ENCODE results near the gene SPRYD4. TPM values are rescaled to one million over a fixed set of nuclear protein-coding genes. Genes with fewer than 3 reads are reported as not detected.
"Not testable (repeated sequence)": the region's sequence is repeated elsewhere in the genome, so short reads cannot be mapped to it uniquely, and the experiment has no call there.

Gene SPRYD4
- total RNA-seq, 4 donors from 2014 or later = 1.4 to 2.2 (median 1.9) TPM

DNA sequence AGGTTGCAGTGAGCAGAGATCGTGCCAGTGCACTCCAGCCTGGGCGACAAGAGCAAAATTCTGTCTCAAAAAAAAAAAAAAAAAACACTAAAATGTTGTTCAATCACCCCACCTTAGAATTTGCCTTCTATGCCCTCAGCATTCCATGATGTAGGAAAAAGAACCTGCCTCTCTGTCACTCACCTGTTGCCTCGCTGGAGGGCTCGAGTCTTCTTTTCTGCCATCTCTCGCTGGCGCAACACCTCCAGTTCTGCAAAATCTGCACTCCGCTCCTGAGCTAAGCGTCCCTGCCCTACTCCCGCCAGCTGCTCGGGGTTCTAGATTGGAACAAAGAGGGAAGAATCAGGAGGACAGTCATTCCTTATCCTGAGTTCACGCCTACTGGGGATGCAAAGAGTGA, 37.1 kb upstream of the SPRYD4 start:
- no peak overlapping the region for H3K27ac ChIP-seq (replicated peaks in 1 of 4)
- DNase-seq (ENCODE audit: extremely low spot score) = no peak
- no peak for TF ChIP-seq CTCF (IDR thresholded peaks at IDR 0.05)
- no peak for TF ChIP-seq POLR2AphosphoS5 (IDR thresholded peaks at IDR 0.05)
- no peak for TF ChIP-seq EP300 (IDR thresholded peaks at IDR 0.05)
- no peak for TF ChIP-seq POLR2A (IDR thresholded peaks at IDR 0.05; ENCODE audit: low read depth)
- no peak overlapping the region for H3K4me3 ChIP-seq
- intact Hi-C loops (cut with DNase I) = no loop called here
- H3K9me3 ChIP-seq = no peaks in the 10 kb centered on the region
- H3K36me3 ChIP-seq = peaks cover 0 to 24% (median 10%) of the 10 kb centered on the region in 4 donors
- no peaks in the 10 kb centered on the region for H3K27me3 ChIP-seq
- no peaks in the 10 kb centered on the region for H3K4me1 ChIP-seq
- 98% methylated on average over 11 of the region's 11 CpGs for WGBS

DNA sequence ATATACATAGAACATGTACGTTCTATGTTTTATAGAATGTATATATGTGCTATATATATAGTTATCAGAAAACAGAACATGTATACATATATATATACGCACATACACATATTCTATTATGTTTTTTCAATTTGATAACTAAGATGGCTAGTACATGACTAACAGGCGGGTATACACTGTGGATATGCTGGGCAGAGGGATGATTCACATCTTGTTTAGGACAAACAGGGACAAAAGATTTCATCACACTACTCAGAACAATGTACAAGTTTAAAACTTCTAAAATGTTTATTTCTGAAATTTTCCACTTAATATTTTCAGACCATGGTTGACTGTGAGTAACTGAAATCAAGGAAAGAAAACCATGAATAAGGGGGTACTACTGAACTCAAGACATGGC, 36.5 kb upstream of the SPRYD4 start:
- no peaks in the 10 kb centered on the region for H3K27me3 ChIP-seq
- no peak overlapping the region for H3K4me3 ChIP-seq
- WGBS = 95% methylated on average over 3 of the region's 3 CpGs
- no peaks in the 10 kb centered on the region for H3K9me3 ChIP-seq
- no peak overlapping the region for H3K27ac ChIP-seq (replicated peaks in 1 of 4)
- intact Hi-C loops (cut with DNase I) = no loop called here
- no peaks in the 10 kb centered on the region for H3K4me1 ChIP-seq
- no peak for DNase-seq (ENCODE audit: extremely low spot score)
- H3K36me3 ChIP-seq = peaks cover 0 to 24% (median 10%) of the 10 kb centered on the region in 4 donors
- TF ChIP-seq POLR2AphosphoS5 (IDR thresholded peaks at IDR 0.05) (no peak), EP300 (IDR thresholded peaks at IDR 0.05) (no peak), CTCF (IDR thresholded peaks at IDR 0.05) (no peak), POLR2A (IDR thresholded peaks at IDR 0.05; ENCODE audit: low read depth) (no peak)

DNA sequence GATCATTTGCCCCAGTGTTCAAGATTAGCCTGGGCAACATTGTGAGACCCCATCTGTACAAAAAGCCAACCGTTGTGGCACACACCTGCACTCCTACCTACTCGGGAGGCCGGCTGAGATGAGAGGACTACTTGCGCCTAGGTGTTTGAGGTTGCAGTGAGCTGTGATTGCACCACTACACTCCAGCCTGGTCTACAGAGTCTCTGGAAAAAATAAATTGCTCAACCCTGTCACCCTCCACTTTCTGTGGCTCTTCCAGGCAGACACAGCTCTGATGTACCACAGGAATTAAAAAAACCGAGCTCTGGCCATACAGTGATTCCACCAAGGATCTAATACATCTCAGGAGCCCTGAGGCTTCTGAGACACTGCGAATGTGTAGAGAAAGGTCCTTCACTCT, 33.5 kb upstream of the SPRYD4 start:
- 98% methylated on average over 3 of the region's 6 CpGs for WGBS
- Histone ChIP-seq H3K27me3 (no peaks in the 10 kb centered on the region), H3K4me1 (no peaks in the 10 kb centered on the region), H3K36me3 (peaks cover 0 to 8% (median 4%) of the 10 kb centered on the region in 4 donors), H3K27ac (replicated peaks in 1 of 4) (no peak overlapping the region), H3K9me3 (no peaks in the 10 kb centered on the region), H3K4me3 (no peak overlapping the region)
- intact Hi-C loops (cut with DNase I) = no loop called here
- no peak for DNase-seq (ENCODE audit: extremely low spot score)
- no peak for TF ChIP-seq CTCF (IDR thresholded peaks at IDR 0.05)

- Histone ChIP-seq H3K4me3 (no peak overlapping the region), H3K27me3 (no peaks in the 10 kb centered on the region), H3K4me1 (no peaks in the 10 kb centered on the region), H3K9me3 (no peaks in the 10 kb centered on the region), H3K36me3 (peaks cover 0 to 3% (median 0%) of the 10 kb centered on the region in 4 donors), H3K27ac (replicated peaks in 1 of 4) (no peak overlapping the region)
- intact Hi-C loops (cut with DNase I) = no loop called here
- no peak for DNase-seq (ENCODE audit: extremely low spot score)
- TF ChIP-seq POLR2A (IDR thresholded peaks at IDR 0.05; ENCODE audit: low read depth) (no peak), POLR2AphosphoS5 (IDR thresholded peaks at IDR 0.05) (no peak), CTCF (IDR thresholded peaks at IDR 0.05) (no peak), EP300 (IDR thresholded peaks at IDR 0.05) (no peak)
- 87% methylated on average over 11 of the region's 11 CpGs for WGBS
These were observed 30.8 kb upstream of the SPRYD4 start for GRCh38 chr12:56437430-56438176.

- H3K4me1 ChIP-seq; H3K36me3 ChIP-seq; H3K27ac ChIP-seq (replicated peaks in 1 of 4); H3K4me3 ChIP-seq; intact Hi-C loops (cut with DNase I); H3K27me3 ChIP-seq; DNase-seq (ENCODE audit: extremely low spot score); H3K9me3 ChIP-seq: not testable (repeated sequence)
- WGBS = 95% methylated on average over 2 of the region's 2 CpGs
These were observed 25.2 kb upstream of the SPRYD4 start for GRCh38 chr12:56443208-56443607.

Measured in esophagus muscularis mucosa (tissue), 4 donors.